IPS-15b (cell line): Measurements from ENCODE around the gene DISC1.

Experiments used
- H3K27me3 ChIP-seq: one replicate; pipeline ENCODE4 v1.6.1; 2013; ENCODE audit warnings: low read length; ENCODE audit not compliant: control insufficient read depth, insufficient read depth
- H3K36me3 ChIP-seq: one replicate; pipeline ENCODE4 v1.6.1; 2013; ENCODE audit warnings: low read length; ENCODE audit not compliant: control insufficient read depth, insufficient read depth
- H3K4me1 ChIP-seq: one replicate; pipeline ENCODE4 v1.6.1; 2013; ENCODE audit warnings: mild to moderate bottlenecking, low read length; ENCODE audit not compliant: control insufficient read depth, insufficient read depth
- H3K4me3 ChIP-seq: one replicate; pipeline ENCODE4 v1.5.1; 2013; ENCODE audit warnings: low read depth, low read length
- H3K9ac ChIP-seq: one replicate; pipeline ENCODE4 v1.6.1; 2013; ENCODE audit warnings: low read depth, mild to moderate bottlenecking, low read length
- H3K9me3 ChIP-seq: one replicate; pipeline ENCODE4 v1.6.1; 2013; ENCODE audit warnings: mild to moderate bottlenecking, low read length; ENCODE audit not compliant: control insufficient read depth, insufficient read depth

DISC1 gene

GRCh38 chr1:231681006-231681405 lies 54.4 kb downstream of the DISC1 start:
- H3K4me3 ChIP-seq: no peak overlapping the region
- H3K9ac ChIP-seq: no peak overlapping the region
- no peaks in the 10 kb centered on the region for H3K36me3 ChIP-seq
- H3K4me1 ChIP-seq: no peaks in the 10 kb centered on the region
- H3K9me3 ChIP-seq: no peaks in the 10 kb centered on the region
- no peaks in the 10 kb centered on the region for H3K27me3 ChIP-seq

- H3K27me3 ChIP-seq: no peaks in the 10 kb centered on the region
- no peak overlapping the region for H3K4me3 ChIP-seq
- no peaks in the 10 kb centered on the region for H3K9me3 ChIP-seq
- H3K36me3 ChIP-seq: no peaks in the 10 kb centered on the region
- no peaks in the 10 kb centered on the region for H3K4me1 ChIP-seq
- no peak overlapping the region for H3K9ac ChIP-seq
Observed at GRCh38 chr1:231682779-231683178, 56.2 kb downstream of the DISC1 start.

- Histone ChIP-seq H3K9me3 (no peaks in the 10 kb centered on the region), H3K36me3 (no peaks in the 10 kb centered on the region), H3K27me3 (no peaks in the 10 kb centered on the region), H3K4me1 (no peaks in the 10 kb centered on the region), H3K9ac (no peak overlapping the region), H3K4me3 (no peak overlapping the region)
Observed at GRCh38 chr1:231683439-231684165, 57.0 kb downstream of the DISC1 start.

GRCh38 chr1:231684356-231685244 lies 58.0 kb downstream of the DISC1 start:
- Histone ChIP-seq H3K9me3 (no peaks in the 10 kb centered on the region), H3K9ac (no peak overlapping the region), H3K4me3 (no peak overlapping the region), H3K27me3 (no peaks in the 10 kb centered on the region), H3K36me3 (no peaks in the 10 kb centered on the region), H3K4me1 (no peaks in the 10 kb centered on the region)

- Histone ChIP-seq H3K27me3 (no peaks in the 10 kb centered on the region), H3K9ac (no peak overlapping the region), H3K4me3 (no peak overlapping the region), H3K36me3 (no peaks in the 10 kb centered on the region), H3K9me3 (no peaks in the 10 kb centered on the region), H3K4me1 (no peaks in the 10 kb centered on the region)
Observed at GRCh38 chr1:231686384-231686783, 59.8 kb downstream of the DISC1 start.

- Histone ChIP-seq H3K9me3 (no peaks in the 10 kb centered on the region), H3K27me3 (no peaks in the 10 kb centered on the region), H3K4me3 (no peak overlapping the region), H3K9ac (no peak overlapping the region), H3K36me3 (no peaks in the 10 kb centered on the region), H3K4me1 (no peaks in the 10 kb centered on the region)
Observed at GRCh38 chr1:231688989-231689388, 62.4 kb downstream of the DISC1 start.

- H3K9ac ChIP-seq: no peak overlapping the region
- no peak overlapping the region for H3K4me3 ChIP-seq
- H3K27me3 ChIP-seq: no peaks in the 10 kb centered on the region
- H3K4me1 ChIP-seq: no peaks in the 10 kb centered on the region
- H3K9me3 ChIP-seq: no peaks in the 10 kb centered on the region
- H3K36me3 ChIP-seq: no peaks in the 10 kb centered on the region
Observed at GRCh38 chr1:231690059-231690458, 63.5 kb downstream of the DISC1 start.

GRCh38 chr1:231691618-231692259 lies 65.1 kb downstream of the DISC1 start:
- Histone ChIP-seq H3K9me3 (no peaks in the 10 kb centered on the region), H3K27me3 (no peaks in the 10 kb centered on the region), H3K36me3 (no peaks in the 10 kb centered on the region)

GRCh38 chr1:231693361-231694074 lies 66.9 kb downstream of the DISC1 start:
- H3K9me3 ChIP-seq: no peaks in the 10 kb centered on the region
- no peaks in the 10 kb centered on the region for H3K36me3 ChIP-seq
- H3K4me3 ChIP-seq: no peak overlapping the region
- no peaks in the 10 kb centered on the region for H3K4me1 ChIP-seq
- no peaks in the 10 kb centered on the region for H3K27me3 ChIP-seq
- no peak overlapping the region for H3K9ac ChIP-seq

More at GRCh38 chr1:231691618-231692259, 65.1 kb downstream of the DISC1 start:
- Histone ChIP-seq H3K9ac (no peak overlapping the region), H3K4me1 (no peaks in the 10 kb centered on the region), H3K4me3 (no peak overlapping the region)

GRCh38 chr1:231694075-231694431 lies 67.5 kb downstream of the DISC1 start:
- Histone ChIP-seq H3K4me1 (no peaks in the 10 kb centered on the region), H3K9me3 (no peaks in the 10 kb centered on the region), H3K4me3 (no peak overlapping the region), H3K36me3 (no peaks in the 10 kb centered on the region), H3K9ac (no peak overlapping the region), H3K27me3 (no peaks in the 10 kb centered on the region)

GRCh38 chr1:231694465-231695077 lies 68.0 kb downstream of the DISC1 start:
- H3K27me3 ChIP-seq: no peaks in the 10 kb centered on the region
- no peaks in the 10 kb centered on the region for H3K36me3 ChIP-seq
- H3K4me1 ChIP-seq: no peaks in the 10 kb centered on the region
- no peaks in the 10 kb centered on the region for H3K9me3 ChIP-seq
- no peak overlapping the region for H3K4me3 ChIP-seq
- no peak overlapping the region for H3K9ac ChIP-seq
